Measurements from ENCODE around the gene AGAP1.
A peak's percentile ranks its signal among the peaks of the same experiment; 100 is the strongest.

AGAP1 gene

DNA sequence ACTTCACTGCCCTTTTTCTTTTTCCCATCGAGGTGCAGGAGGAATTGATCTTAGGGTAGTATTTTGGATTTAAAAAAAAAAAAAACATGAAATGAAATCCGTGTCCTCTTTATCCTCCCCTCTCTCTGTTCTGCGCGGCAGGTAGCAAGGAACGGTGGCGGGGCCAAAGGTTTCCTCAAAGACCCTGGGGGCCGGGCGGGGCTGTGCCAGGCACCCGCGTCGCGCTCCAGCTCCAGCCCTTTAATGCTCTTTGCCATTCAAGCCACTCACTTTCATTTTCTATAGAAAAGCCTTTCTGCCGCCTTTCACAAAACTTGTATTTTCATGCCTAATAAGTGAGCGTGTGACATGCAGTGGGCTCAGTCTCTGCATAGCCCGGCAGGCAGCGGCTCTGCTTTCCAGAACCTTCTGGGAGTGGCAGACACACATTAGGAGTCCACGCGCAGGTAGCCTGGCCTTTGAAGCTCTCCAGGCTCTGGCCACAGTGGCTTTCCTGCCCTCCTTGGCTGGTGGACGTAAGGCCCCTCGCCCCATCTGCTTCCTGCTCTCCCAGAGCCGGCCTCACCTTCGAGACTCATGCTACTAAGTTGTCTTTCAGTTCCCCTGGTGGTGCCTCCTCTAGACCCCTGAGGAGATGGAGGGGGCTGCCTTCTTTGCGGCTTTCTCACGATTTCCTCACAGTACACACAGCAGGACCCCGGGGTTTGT is 41.7 kb downstream of the AGAP1 start:
- H3K9ac ChIP-seq, result peak overlapping the region; percentile 68
- H4K20me1 ChIP-seq, result peaks cover 69% of the 10 kb centered on the region
- no peak for TF ChIP-seq Cebpa-rat (IDR thresholded peaks at IDR 0.05)
- peak overlapping the region; percentile 77 for H3K27ac ChIP-seq
- peak overlapping the region; percentile 97 for H3K4me2 ChIP-seq
- H3K9me3 ChIP-seq, result no peaks in the 10 kb centered on the region; the same call in 1 of the 2 replicates
- H3K27me3 ChIP-seq, result no peaks in the 10 kb centered on the region
- H3K4me1 ChIP-seq, result peaks cover 61% of the 10 kb centered on the region
- H3K36me3 ChIP-seq, result no peaks in the 10 kb centered on the region
- peak overlapping the region; percentile 51 for H3K4me3 ChIP-seq

DNA sequence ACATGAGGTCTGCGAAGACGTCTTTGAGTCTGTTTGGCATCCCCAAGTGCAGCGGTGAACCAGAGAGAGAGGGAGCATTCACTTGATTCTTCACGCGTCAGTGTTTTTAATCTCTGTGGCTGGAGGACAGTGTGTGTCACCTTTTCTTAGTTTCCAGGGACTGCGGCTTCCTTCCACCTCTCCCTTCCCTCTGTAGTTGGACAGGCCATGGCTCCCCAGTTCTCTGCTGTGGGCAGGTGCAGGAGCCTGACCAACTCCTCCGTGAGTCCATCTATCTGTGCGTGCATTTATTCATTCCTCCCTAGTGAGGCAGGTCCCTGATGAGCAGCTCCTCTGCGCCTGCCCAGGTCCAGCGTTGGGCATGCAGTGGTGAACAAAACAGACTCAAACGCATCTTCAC is 42.9 kb downstream of the AGAP1 start:
- peaks cover 61% of the 10 kb centered on the region for H3K4me1 ChIP-seq

DNA sequence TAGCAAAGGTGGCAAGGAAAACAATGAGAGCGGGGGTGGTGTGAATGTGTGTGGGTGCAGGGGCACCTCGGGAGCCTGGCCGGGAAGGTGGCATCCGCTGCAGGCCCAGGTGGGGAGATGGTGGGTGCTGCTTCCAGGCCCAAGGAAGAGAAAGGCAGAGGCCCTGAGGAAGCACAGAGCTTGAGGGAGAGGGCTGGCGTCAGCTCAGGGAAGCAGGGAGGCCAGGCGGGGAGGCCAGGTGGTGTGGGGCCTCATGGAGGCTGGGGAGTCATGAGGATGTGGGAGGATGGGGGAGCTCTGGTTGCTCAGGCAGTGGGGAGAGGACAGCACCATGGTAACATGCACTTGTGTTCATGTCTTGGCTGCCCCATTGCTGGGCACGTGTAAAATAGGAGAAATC is 43.3 kb downstream of the AGAP1 start:
- Histone ChIP-seq H3K4me2 (no peak overlapping the region; the same call in 1 of the 2 replicates), H3K36me3 (no peaks in the 10 kb centered on the region), H3K27me3 (no peaks in the 10 kb centered on the region)

More for the DNA sequence above, 42.9 kb downstream of the AGAP1 start:
- Histone ChIP-seq H3K4me2 (no peak overlapping the region), H3K27me3 (no peaks in the 10 kb centered on the region), H3K27ac (no peak overlapping the region), H3K9ac (no peak overlapping the region), H3K4me3 (no peak overlapping the region), H3K36me3 (no peaks in the 10 kb centered on the region), H4K20me1 (peaks cover 67% of the 10 kb centered on the region), H3K9me3 (no peaks in the 10 kb centered on the region)
- TF ChIP-seq Cebpa-rat (IDR thresholded peaks at IDR 0.05), result no peak

DNA sequence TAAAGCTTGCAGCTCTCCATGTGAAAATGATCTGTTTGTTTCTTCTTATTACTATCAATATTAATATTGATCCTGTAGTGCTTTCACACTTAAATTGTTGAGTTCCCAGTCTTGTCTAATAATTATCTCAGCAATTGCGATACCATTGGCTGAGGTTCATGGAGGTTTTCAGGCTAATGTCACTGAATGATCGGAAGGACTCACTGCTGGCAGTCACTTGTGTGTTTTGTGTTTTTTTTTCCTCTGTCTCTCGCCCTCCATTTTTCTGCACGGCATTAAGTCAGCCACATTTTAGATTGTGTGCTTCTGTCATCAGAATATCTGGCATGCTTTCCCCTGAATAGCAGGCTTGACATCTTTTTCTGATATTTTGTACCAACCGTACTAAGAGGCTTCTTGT is 43.7 kb downstream of the AGAP1 start:
- Histone ChIP-seq H3K36me3 (no peaks in the 10 kb centered on the region), H4K20me1 (peaks cover 73% of the 10 kb centered on the region)
- no peak for TF ChIP-seq Cebpa-rat (IDR thresholded peaks at IDR 0.05)

More for the DNA sequence above, 43.3 kb downstream of the AGAP1 start:
- no peak overlapping the region for H3K9ac ChIP-seq
- H4K20me1 ChIP-seq, result peaks cover 69% of the 10 kb centered on the region
- peaks cover 61% of the 10 kb centered on the region for H3K4me1 ChIP-seq
- H3K27ac ChIP-seq, result no peak overlapping the region
- TF ChIP-seq Cebpa-rat (IDR thresholded peaks at IDR 0.05), result no peak
- H3K4me3 ChIP-seq, result no peak overlapping the region
- H3K9me3 ChIP-seq, result no peaks in the 10 kb centered on the region

DNA sequence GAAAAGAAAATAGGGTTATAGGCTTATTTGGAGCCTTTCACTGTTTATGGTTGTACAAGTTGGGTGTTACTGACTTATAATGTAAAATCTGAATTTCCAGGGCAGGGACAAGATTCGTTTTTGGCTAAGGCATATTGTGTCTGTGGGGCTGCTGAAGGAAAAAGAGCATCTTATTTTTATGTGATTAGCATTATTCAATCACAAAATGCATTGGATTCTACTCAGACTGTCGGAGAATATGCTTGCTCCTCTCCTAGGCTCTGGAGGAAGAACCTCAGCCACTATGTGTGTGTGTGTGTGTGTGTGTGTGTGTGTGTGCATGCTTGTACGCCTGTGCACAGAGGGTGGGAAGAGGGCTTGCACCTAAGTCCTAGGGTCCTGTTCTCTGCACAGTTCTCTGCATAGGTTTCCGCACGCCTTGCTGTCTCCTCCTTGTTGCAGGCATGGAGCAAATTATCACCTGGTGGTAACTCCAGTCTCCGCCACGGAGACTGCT is 44.3 kb downstream of the AGAP1 start:
- Histone ChIP-seq H3K4me2 (no peak overlapping the region), H3K36me3 (no peaks in the 10 kb centered on the region), H3K27me3 (no peaks in the 10 kb centered on the region), H3K4me3 (no peak overlapping the region), H3K9ac (no peak overlapping the region), H3K9me3 (no peaks in the 10 kb centered on the region), H3K27ac (no peak overlapping the region), H3K4me1 (peaks cover 52% of the 10 kb centered on the region), H4K20me1 (peaks cover 74% of the 10 kb centered on the region)
- no peak for TF ChIP-seq Cebpa-rat (IDR thresholded peaks at IDR 0.05)

More for the DNA sequence above, 43.7 kb downstream of the AGAP1 start:
- no peaks in the 10 kb centered on the region for H3K9me3 ChIP-seq
- no peak overlapping the region for H3K27ac ChIP-seq
- H3K9ac ChIP-seq, result no peak overlapping the region
- H3K4me1 ChIP-seq, result peaks cover 57% of the 10 kb centered on the region
- H3K4me2 ChIP-seq, result no peak overlapping the region
- H3K4me3 ChIP-seq, result no peak overlapping the region
- H3K27me3 ChIP-seq, result no peaks in the 10 kb centered on the region

DNA sequence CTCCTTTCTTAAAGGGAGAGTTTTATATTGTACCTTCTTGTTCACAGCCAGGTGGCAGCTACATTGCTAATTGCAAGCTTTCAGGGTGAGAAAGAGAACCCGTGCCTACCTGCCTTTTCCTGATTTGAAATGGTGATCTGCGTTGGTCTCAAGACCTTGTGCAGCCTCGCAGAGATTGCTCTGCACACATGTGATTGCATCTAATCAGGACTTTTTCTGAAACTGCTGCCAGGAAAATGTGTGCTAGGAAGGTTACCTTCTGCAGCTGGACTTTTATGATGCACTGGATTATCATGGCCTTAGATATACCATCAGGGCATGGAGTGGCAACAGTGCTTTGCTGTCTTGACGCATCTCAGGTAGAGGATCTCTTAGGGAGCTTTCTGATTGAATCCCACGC is 45.1 kb downstream of the AGAP1 start:
- no peak for TF ChIP-seq Cebpa-rat (IDR thresholded peaks at IDR 0.05)
- Histone ChIP-seq H3K4me2 (no peak overlapping the region), H3K9ac (no peak overlapping the region), H3K27me3 (no peaks in the 10 kb centered on the region), H3K27ac (no peak overlapping the region), H3K36me3 (no peaks in the 10 kb centered on the region), H3K4me1 (peaks cover 52% of the 10 kb centered on the region), H3K4me3 (no peak overlapping the region), H3K9me3 (no peaks in the 10 kb centered on the region), H4K20me1 (peaks cover 77% of the 10 kb centered on the region)

DNA sequence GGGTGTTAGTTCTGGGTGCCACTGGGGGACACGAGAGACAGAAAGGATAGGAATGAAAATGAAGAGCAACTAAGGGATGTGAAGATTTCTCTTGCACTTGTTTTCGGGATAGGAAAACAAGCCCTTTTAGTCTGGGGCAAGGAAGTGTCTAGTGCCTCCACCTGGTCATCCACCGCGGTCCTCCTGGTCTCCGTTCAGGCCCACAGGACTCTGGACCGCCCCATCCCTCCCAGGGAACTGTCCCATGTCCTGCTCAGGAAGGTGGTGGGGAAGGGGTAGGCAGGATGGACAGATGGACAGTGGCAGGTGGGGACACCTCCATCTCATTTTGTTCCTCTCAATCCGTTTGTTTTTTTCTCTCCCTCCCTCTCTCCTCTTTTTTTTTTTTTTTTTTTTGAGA is 45.9 kb downstream of the AGAP1 start:
- no peaks in the 10 kb centered on the region for H3K9me3 ChIP-seq
- no peak overlapping the region for H3K4me2 ChIP-seq
- H3K27me3 ChIP-seq, result no peaks in the 10 kb centered on the region
- H3K4me1 ChIP-seq, result peaks cover 52% of the 10 kb centered on the region
- H3K9ac ChIP-seq, result no peak overlapping the region
- no peak overlapping the region for H3K27ac ChIP-seq
- H3K4me3 ChIP-seq, result no peak overlapping the region
- TF ChIP-seq Cebpa-rat (IDR thresholded peaks at IDR 0.05), result no peak
- H4K20me1 ChIP-seq, result peaks cover 79% of the 10 kb centered on the region
- H3K36me3 ChIP-seq, result no peaks in the 10 kb centered on the region

DNA sequence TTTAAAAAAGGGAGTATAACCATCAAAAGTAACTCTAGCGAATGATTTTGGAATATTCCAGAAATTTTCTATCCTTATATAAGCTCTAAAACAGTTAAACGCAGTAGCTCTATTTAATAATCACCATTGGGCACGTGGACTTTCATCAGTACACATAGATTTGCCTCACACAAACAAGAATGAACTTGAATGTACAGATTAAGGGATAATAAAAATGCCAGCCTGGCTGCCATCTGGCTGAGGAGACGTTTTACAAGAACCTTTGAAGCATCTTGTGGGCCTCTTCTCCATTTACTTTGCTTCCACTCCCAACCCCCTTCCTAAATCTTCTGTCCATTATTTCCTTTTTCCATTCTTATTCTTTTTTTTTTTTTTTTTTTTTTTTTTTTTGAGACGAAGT is 47.2 kb downstream of the AGAP1 start:
- Histone ChIP-seq H3K27ac (no peak overlapping the region), H4K20me1 (peaks cover 82% of the 10 kb centered on the region), H3K9me3 (no peaks in the 10 kb centered on the region), H3K4me1 (peaks cover 52% of the 10 kb centered on the region), H3K9ac (no peak overlapping the region), H3K4me3 (no peak overlapping the region), H3K36me3 (no peaks in the 10 kb centered on the region), H3K27me3 (no peaks in the 10 kb centered on the region), H3K4me2 (no peak overlapping the region)
- TF ChIP-seq Cebpa-rat (IDR thresholded peaks at IDR 0.05), result no peak

DNA sequence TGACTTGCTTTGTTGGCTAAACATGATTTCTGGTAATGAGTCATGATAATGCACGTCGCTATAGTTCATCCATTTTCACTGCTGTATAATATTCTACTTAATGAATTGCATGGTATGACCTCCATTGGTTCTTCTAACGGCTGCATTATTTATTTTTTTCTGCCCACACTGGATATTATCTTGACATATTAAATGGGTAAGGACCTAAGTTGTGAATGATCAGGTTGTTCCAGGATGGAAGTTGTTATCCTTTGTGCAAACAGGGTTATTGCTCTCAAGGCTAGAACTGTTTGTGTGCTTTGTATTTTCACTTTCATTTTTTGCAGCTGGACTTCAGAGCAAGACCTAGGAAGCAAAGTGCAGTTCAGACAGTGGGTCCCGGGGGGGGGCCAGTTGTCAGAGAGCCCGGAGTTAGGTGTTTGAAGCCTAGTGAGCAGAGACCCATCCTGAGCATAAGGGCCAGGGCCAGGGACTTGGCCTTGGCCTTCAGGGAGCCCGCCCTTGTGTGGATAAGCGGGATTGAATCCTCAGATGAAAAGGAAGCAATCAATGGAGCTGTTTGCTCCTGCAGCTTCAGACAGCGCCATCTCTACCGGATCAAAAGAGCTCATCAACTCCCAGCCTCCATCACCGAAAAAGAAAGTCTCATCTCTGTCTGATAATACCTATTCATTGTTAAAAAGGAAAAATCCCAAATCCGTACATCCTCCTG is 48.2 kb downstream of the AGAP1 start:
- Histone ChIP-seq H3K27me3 (no peaks in the 10 kb centered on the region), H3K4me2 (no peak overlapping the region), H3K4me3 (no peak overlapping the region), H4K20me1 (peaks cover 87% of the 10 kb centered on the region), H3K4me1 (peaks cover 52% of the 10 kb centered on the region), H3K9ac (no peak overlapping the region), H3K27ac (no peak overlapping the region), H3K36me3 (no peaks in the 10 kb centered on the region), H3K9me3 (no peaks in the 10 kb centered on the region)
- TF ChIP-seq Cebpa-rat (IDR thresholded peaks at IDR 0.05), result no peak

DNA sequence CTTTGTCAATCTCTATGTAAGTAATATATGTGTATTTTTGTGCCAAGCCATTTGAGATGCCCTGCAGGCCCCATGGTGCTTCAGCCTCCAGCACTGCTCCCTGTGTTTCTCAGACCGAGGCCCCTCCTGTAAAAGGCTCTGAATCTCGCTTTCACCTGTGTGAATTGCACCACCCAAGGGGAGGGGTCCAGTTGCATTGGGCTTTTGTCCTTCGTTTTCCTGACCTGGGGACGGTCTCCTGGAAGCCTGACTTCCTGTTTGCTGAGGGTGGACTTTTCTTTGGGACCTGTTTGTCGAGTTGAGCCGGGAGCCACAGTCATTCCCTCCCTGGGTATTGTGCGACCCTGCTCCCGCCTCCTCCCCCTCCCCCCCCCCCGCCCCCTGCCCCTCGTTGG is 48.9 kb downstream of the AGAP1 start:
- H3K27ac ChIP-seq, result no peak overlapping the region
- no peak overlapping the region for H3K4me2 ChIP-seq
- no peak overlapping the region for H3K9ac ChIP-seq
- no peak overlapping the region for H3K4me3 ChIP-seq
- TF ChIP-seq Cebpa-rat (IDR thresholded peaks at IDR 0.05), result no peak
- no peaks in the 10 kb centered on the region for H3K27me3 ChIP-seq
- no peaks in the 10 kb centered on the region for H3K36me3 ChIP-seq
- peaks cover 86% of the 10 kb centered on the region for H4K20me1 ChIP-seq
- H3K9me3 ChIP-seq, result no peaks in the 10 kb centered on the region
- H3K4me1 ChIP-seq, result peaks cover 52% of the 10 kb centered on the region
